ENCODE results near the gene ESRRG. TPM values are rescaled to one million over a fixed set of nuclear protein-coding genes. Genes with fewer than 3 reads are reported as not detected.

ESRRG gene
- total RNA-seq, 2 donors from 2014 or later = not detected

GRCh38 chr1:216688127-216688657 lies 35.0 kb downstream of the ESRRG start:
- ATAC-seq (replicated peaks in 1 of 2) = no peak
- DNase-seq = no peak
- no peaks in the 10 kb centered on the region for H3K36me3 Mint-ChIP-seq (ENCODE audit: insufficient read depth in 2 of 2)
- no peaks in the 10 kb centered on the region for H3K27me3 Mint-ChIP-seq (ENCODE audit: low read depth)
- no peaks in the 10 kb centered on the region for H3K4me1 Mint-ChIP-seq (ENCODE audit: low read depth)
- peaks cover 0 to 2% of the 10 kb centered on the region in 2 donors for H3K9me3 Mint-ChIP-seq
- no peak overlapping the region for H3K4me3 Mint-ChIP-seq
- H3K27ac Mint-ChIP-seq = no peak overlapping the region

GRCh38 chr1:216686860-216687766 lies 36.1 kb downstream of the ESRRG start:
- ATAC-seq (replicated peaks in 1 of 2) (no peak), DNase-seq (no peak)
- Mint-ChIP-seq H3K27me3 (ENCODE audit: low read depth) (no peaks in the 10 kb centered on the region), H3K27ac (no peak overlapping the region), H3K9me3 (peaks cover 0 to 2% of the 10 kb centered on the region in 2 donors), H3K4me3 (no peak overlapping the region), H3K4me1 (ENCODE audit: low read depth) (no peaks in the 10 kb centered on the region), H3K36me3 (ENCODE audit: insufficient read depth in 2 of 2) (no peaks in the 10 kb centered on the region)

- Mint-ChIP-seq H3K4me1 (ENCODE audit: low read depth) (no peaks in the 10 kb centered on the region), H3K27ac (no peak overlapping the region), H3K9me3 (peaks cover 0 to 7% of the 10 kb centered on the region in 2 donors), H3K27me3 (ENCODE audit: low read depth) (no peaks in the 10 kb centered on the region), H3K4me3 (no peak overlapping the region), H3K36me3 (ENCODE audit: insufficient read depth in 2 of 2) (no peaks in the 10 kb centered on the region)
- DNase-seq (no peak), ATAC-seq (replicated peaks in 1 of 2) (no peak)
Measured at GRCh38 chr1:216682752-216683151, 40.5 kb downstream of the ESRRG start.

- Mint-ChIP-seq H3K4me1 (ENCODE audit: low read depth) (no peaks in the 10 kb centered on the region), H3K27ac (no peak overlapping the region), H3K27me3 (ENCODE audit: low read depth) (no peaks in the 10 kb centered on the region), H3K36me3 (ENCODE audit: insufficient read depth in 2 of 2) (no peaks in the 10 kb centered on the region), H3K9me3 (peaks cover 0 to 4% of the 10 kb centered on the region in 2 donors), H3K4me3 (no peak overlapping the region)
- no peak for ATAC-seq (replicated peaks in 1 of 2)
- DNase-seq = no peak
Measured at GRCh38 chr1:216679108-216679507, 44.1 kb downstream of the ESRRG start.

GRCh38 chr1:216670118-216670883 lies 52.9 kb downstream of the ESRRG start:
- H3K9me3 Mint-ChIP-seq = peaks cover 0 to 4% of the 10 kb centered on the region in 2 donors
- ATAC-seq (replicated peaks in 1 of 2) (no peak), DNase-seq (no peak)
- H3K27ac Mint-ChIP-seq = no peak overlapping the region
- no peaks in the 10 kb centered on the region for H3K36me3 Mint-ChIP-seq (ENCODE audit: insufficient read depth in 2 of 2)
- H3K27me3 Mint-ChIP-seq (ENCODE audit: low read depth) = no peaks in the 10 kb centered on the region
- H3K4me1 Mint-ChIP-seq (ENCODE audit: low read depth) = no peaks in the 10 kb centered on the region
- no peak overlapping the region for H3K4me3 Mint-ChIP-seq

GRCh38 chr1:216666441-216666840 lies 56.8 kb downstream of the ESRRG start:
- no peaks in the 10 kb centered on the region for H3K36me3 Mint-ChIP-seq (ENCODE audit: insufficient read depth in 2 of 2)
- H3K27me3 Mint-ChIP-seq (ENCODE audit: low read depth) = no peaks in the 10 kb centered on the region
- no peak overlapping the region for H3K27ac Mint-ChIP-seq
- DNase-seq = no peak
- H3K9me3 Mint-ChIP-seq = peaks cover 0 to 1% of the 10 kb centered on the region in 2 donors
- no peak overlapping the region for H3K4me3 Mint-ChIP-seq
- no peak for ATAC-seq (replicated peaks in 1 of 2)
- no peaks in the 10 kb centered on the region for H3K4me1 Mint-ChIP-seq (ENCODE audit: low read depth)

GRCh38 chr1:216665856-216666255 lies 57.4 kb downstream of the ESRRG start:
- no peak for ATAC-seq (replicated peaks in 1 of 2)
- no peaks in the 10 kb centered on the region for H3K4me1 Mint-ChIP-seq (ENCODE audit: low read depth)
- no peak overlapping the region for H3K27ac Mint-ChIP-seq
- H3K27me3 Mint-ChIP-seq (ENCODE audit: low read depth) = no peaks in the 10 kb centered on the region
- no peaks in the 10 kb centered on the region for H3K36me3 Mint-ChIP-seq (ENCODE audit: insufficient read depth in 2 of 2)
- no peak overlapping the region for H3K4me3 Mint-ChIP-seq
- H3K9me3 Mint-ChIP-seq = peaks cover 1 to 3% of the 10 kb centered on the region in 2 donors
- no peak for DNase-seq

- ATAC-seq (replicated peaks in 1 of 2) = no peak
- no peak overlapping the region for H3K27ac Mint-ChIP-seq
- H3K27me3 Mint-ChIP-seq (ENCODE audit: low read depth) = no peaks in the 10 kb centered on the region
- DNase-seq = no peak
- no peaks in the 10 kb centered on the region for H3K36me3 Mint-ChIP-seq (ENCODE audit: insufficient read depth in 2 of 2)
- H3K4me3 Mint-ChIP-seq = no peak overlapping the region
- peaks cover 1 to 3% of the 10 kb centered on the region in 2 donors for H3K9me3 Mint-ChIP-seq
- H3K4me1 Mint-ChIP-seq (ENCODE audit: low read depth) = no peaks in the 10 kb centered on the region
Measured at GRCh38 chr1:216665406-216665805, 57.8 kb downstream of the ESRRG start.

- Mint-ChIP-seq H3K36me3 (ENCODE audit: insufficient read depth in 2 of 2) (no peaks in the 10 kb centered on the region), H3K4me1 (ENCODE audit: low read depth) (no peaks in the 10 kb centered on the region)
Measured at GRCh38 chr1:216662681-216663080, 60.5 kb downstream of the ESRRG start.

GRCh38 chr1:216660561-216660960 lies 62.7 kb downstream of the ESRRG start:
- H3K27me3 Mint-ChIP-seq (ENCODE audit: low read depth) = no peaks in the 10 kb centered on the region
- no peak for DNase-seq
- no peaks in the 10 kb centered on the region for H3K4me1 Mint-ChIP-seq (ENCODE audit: low read depth)
- no peak overlapping the region for H3K27ac Mint-ChIP-seq
- H3K36me3 Mint-ChIP-seq (ENCODE audit: insufficient read depth in 2 of 2) = no peaks in the 10 kb centered on the region
- no peak overlapping the region for H3K4me3 Mint-ChIP-seq
- peaks cover 3 to 9% of the 10 kb centered on the region in 2 donors for H3K9me3 Mint-ChIP-seq
- ATAC-seq (replicated peaks in 1 of 2) = no peak

More at GRCh38 chr1:216662681-216663080, 60.5 kb downstream of the ESRRG start:
- ATAC-seq (replicated peaks in 1 of 2) = no peak
- Mint-ChIP-seq H3K4me3 (no peak overlapping the region), H3K27ac (no peak overlapping the region), H3K27me3 (ENCODE audit: low read depth) (no peaks in the 10 kb centered on the region), H3K9me3 (peaks cover 3 to 6% of the 10 kb centered on the region in 2 donors)
- DNase-seq = no peak

GRCh38 chr1:216653001-216653400 lies 70.2 kb downstream of the ESRRG start:
- DNase-seq (no peak), ATAC-seq (replicated peaks in 1 of 2) (no peak)
- Mint-ChIP-seq H3K4me1 (ENCODE audit: low read depth) (no peaks in the 10 kb centered on the region), H3K9me3 (peaks cover 0 to 3% of the 10 kb centered on the region in 2 donors), H3K4me3 (no peak overlapping the region), H3K27ac (no peak overlapping the region), H3K27me3 (ENCODE audit: low read depth) (no peaks in the 10 kb centered on the region), H3K36me3 (ENCODE audit: insufficient read depth in 2 of 2) (no peaks in the 10 kb centered on the region)

- no peak overlapping the region for H3K27ac Mint-ChIP-seq
- ATAC-seq (replicated peaks in 1 of 2) (no peak), DNase-seq (no peak)
- H3K27me3 Mint-ChIP-seq (ENCODE audit: low read depth) = no peaks in the 10 kb centered on the region
- H3K4me3 Mint-ChIP-seq = no peak overlapping the region
- H3K4me1 Mint-ChIP-seq (ENCODE audit: low read depth) = no peaks in the 10 kb centered on the region
- no peaks in the 10 kb centered on the region for H3K36me3 Mint-ChIP-seq (ENCODE audit: insufficient read depth in 2 of 2)
- H3K9me3 Mint-ChIP-seq = peaks cover 0 to 3% of the 10 kb centered on the region in 2 donors
Measured at GRCh38 chr1:216651826-216652418, 71.3 kb downstream of the ESRRG start.

GRCh38 chr1:216643176-216643575 lies 80.1 kb downstream of the ESRRG start:
- no peak overlapping the region for H3K4me3 Mint-ChIP-seq
- DNase-seq (no peak), ATAC-seq (replicated peaks in 1 of 2) (no peak)
- no peaks in the 10 kb centered on the region for H3K4me1 Mint-ChIP-seq (ENCODE audit: low read depth)
- no peaks in the 10 kb centered on the region for H3K9me3 Mint-ChIP-seq
- no peaks in the 10 kb centered on the region for H3K27me3 Mint-ChIP-seq (ENCODE audit: low read depth)
- no peak overlapping the region for H3K27ac Mint-ChIP-seq
- H3K36me3 Mint-ChIP-seq (ENCODE audit: insufficient read depth in 2 of 2) = no peaks in the 10 kb centered on the region

Data from activated T-cell treated with anti-CD3 and anti-CD28 coated beads, Interleukin-2, amount 50 U/mL, for 72 hours (primary cell).